ENCODE results near the gene TIMM13. TPM values are rescaled to one million over a fixed set of nuclear protein-coding genes. Genes with fewer than 3 reads are reported as not detected.

TIMM13 gene
- total RNA-seq, 1 donor from 2014 or later = 185 TPM

DNA sequence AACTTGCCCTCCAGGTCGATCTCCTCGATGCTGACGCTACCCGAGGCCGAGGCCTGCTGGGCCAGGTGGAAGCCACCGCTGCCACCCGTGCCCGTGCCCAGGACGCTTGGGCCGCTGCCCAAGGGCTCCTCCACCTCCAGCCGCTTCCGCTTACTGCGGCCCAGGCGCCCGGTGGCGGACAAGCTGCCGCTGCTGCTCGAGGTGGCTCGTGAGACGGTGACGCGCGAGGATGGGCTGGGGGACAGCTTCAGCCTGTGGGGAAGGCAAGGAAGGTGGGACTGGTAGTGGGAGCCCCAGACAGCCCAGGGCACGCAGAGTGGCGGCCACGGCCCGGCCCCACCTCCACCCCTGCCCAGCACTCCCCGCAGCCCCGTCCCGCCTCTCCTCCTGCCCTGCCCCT is 6.5 kb upstream of the TIMM13 start:
- Mint-ChIP-seq H3K27ac (no peak overlapping the region), H3K4me3 (no peak overlapping the region), H3K27me3 (ENCODE audit: insufficient read depth) (no peaks in the 10 kb centered on the region), H3K4me1 (ENCODE audit: low read depth) (no peaks in the 10 kb centered on the region), H3K9me3 (no peaks in the 10 kb centered on the region), H3K36me3 (ENCODE audit: low read depth) (peaks cover 17% of the 10 kb centered on the region)
- intact Hi-C loops (cut with micrococcal nuclease) = no loop called here
- DNase-seq (ENCODE audit: low spot score) = no peak

DNA sequence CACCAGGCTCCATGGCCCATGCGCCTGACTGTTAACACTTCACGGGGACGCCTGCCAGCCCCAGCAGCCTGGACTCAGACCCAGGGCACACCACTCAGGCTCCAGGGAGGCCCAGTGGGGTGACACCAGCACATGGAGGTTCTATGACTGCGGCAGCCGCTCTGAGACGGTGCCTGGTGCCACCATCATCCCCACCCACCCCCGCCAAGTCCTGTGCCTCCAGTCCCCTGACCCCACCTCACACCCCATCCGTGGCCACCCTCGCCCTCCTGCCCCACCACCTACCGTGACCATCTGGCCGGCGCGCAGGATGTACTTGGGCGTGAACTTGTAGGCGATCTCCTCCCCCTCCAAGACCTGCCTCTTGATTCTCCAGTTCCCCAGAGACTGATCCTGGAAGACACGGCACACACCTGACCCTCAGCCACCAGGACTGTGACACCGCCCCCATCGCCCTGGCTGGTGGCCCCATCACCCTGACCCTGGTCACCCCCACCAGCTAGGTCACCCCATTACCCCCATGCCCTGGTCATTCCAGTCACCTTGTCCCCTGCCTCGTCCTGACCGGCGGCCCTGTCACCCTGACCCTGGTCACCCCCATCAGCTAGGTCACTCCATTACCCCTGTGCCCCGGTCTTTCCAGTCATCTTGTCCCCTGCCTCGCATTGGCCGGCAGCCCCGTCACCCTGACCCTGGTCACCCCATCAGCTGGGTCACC is 4.9 kb upstream of the TIMM13 start:
- no peak for DNase-seq (ENCODE audit: low spot score)
- Mint-ChIP-seq H3K27me3 (ENCODE audit: insufficient read depth) (peaks cover 2% of the 10 kb centered on the region), H3K9me3 (no peaks in the 10 kb centered on the region), H3K27ac (no peak overlapping the region), H3K4me1 (ENCODE audit: low read depth) (peaks cover 6% of the 10 kb centered on the region), H3K36me3 (ENCODE audit: low read depth) (peaks cover 17% of the 10 kb centered on the region), H3K4me3 (no peak overlapping the region)
- intact Hi-C loops (cut with micrococcal nuclease) = no loop called here

DNA sequence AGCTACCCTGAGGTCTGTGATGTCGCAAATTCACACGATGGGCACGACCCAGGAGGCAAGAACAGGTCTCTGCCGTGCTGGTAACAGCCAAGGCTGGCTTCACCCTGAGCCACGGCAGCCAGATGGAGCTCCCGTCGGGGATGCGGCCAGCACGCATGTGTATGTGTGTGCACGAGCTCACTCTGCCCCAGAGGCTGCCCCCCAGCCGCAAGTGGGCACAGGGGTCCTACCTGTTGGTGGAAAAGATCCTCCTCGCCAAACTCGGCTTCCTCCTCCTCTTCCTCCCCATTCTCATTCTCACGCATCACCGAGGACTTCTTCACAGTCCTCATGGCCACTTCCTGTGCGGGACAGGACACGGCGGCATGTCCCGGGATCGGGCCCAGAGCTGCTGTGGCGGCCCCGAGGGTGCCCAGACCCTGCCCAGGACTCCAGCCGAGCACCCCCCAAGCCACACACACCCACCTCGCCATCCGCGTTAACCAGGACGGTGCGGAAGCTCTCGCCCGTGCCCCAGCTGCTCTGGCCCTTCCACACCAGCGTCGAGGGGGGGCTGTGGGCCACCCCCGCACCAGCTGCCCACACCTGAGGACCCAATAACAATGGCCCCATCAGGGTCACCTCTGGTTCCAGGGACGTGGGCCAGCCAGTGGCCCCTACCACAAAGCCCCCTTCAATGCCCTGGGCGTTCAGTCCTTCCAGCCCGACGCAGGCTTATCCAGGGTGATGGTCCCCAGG is 4.1 kb upstream of the TIMM13 start:
- Mint-ChIP-seq H3K4me1 (ENCODE audit: low read depth) (peaks cover 8% of the 10 kb centered on the region), H3K4me3 (no peak overlapping the region), H3K36me3 (ENCODE audit: low read depth) (peaks cover 18% of the 10 kb centered on the region), H3K27ac (no peak overlapping the region), H3K27me3 (ENCODE audit: insufficient read depth) (peaks cover 2% of the 10 kb centered on the region), H3K9me3 (no peaks in the 10 kb centered on the region)
- intact Hi-C loops (cut with micrococcal nuclease) = no loop called here
- DNase-seq (ENCODE audit: low spot score) = no peak

DNA sequence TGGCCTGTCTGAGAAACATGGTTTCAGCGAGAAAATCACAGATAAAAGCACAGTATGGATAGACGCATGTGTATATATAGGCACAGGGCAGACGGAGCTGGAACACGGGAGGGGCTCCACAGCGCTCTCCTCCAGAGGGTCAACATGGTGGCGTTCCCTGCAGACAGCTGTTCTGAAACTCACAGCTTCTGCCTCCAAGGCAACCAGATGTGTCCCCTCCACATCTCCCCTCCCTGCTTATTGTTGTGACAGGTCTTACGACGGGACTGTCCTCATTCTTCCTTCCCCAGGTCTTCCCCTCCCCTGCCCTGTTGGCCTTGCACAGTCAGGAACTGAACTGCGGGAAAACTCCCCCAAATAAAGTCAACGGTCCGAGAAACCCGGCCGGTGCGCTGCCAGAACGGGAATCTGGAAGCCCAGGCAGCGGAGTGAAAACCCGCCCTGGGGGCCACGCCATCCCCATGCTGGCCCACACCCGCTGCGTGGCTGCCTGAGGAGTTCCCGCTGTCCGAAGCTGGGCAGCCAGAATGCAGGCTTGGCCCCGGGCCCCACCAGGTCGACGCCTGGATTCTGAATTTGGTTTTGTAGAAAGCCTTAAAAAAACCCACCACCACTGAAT is 2.6 kb upstream of the TIMM13 start:
- Mint-ChIP-seq H3K4me3 (no peak overlapping the region), H3K9me3 (no peaks in the 10 kb centered on the region), H3K4me1 (ENCODE audit: low read depth) (peaks cover 11% of the 10 kb centered on the region), H3K27me3 (ENCODE audit: insufficient read depth) (peaks cover 2% of the 10 kb centered on the region), H3K27ac (no peak overlapping the region), H3K36me3 (ENCODE audit: low read depth) (peaks cover 13% of the 10 kb centered on the region)
- no peak for DNase-seq (ENCODE audit: low spot score)
- intact Hi-C loops (cut with micrococcal nuclease) = loop anchor here (2.0 to 10.0 kb wide), 3 partner anchors 487 to 1195 kb away; partner anchors contain the start of gene CACTIN

DNA sequence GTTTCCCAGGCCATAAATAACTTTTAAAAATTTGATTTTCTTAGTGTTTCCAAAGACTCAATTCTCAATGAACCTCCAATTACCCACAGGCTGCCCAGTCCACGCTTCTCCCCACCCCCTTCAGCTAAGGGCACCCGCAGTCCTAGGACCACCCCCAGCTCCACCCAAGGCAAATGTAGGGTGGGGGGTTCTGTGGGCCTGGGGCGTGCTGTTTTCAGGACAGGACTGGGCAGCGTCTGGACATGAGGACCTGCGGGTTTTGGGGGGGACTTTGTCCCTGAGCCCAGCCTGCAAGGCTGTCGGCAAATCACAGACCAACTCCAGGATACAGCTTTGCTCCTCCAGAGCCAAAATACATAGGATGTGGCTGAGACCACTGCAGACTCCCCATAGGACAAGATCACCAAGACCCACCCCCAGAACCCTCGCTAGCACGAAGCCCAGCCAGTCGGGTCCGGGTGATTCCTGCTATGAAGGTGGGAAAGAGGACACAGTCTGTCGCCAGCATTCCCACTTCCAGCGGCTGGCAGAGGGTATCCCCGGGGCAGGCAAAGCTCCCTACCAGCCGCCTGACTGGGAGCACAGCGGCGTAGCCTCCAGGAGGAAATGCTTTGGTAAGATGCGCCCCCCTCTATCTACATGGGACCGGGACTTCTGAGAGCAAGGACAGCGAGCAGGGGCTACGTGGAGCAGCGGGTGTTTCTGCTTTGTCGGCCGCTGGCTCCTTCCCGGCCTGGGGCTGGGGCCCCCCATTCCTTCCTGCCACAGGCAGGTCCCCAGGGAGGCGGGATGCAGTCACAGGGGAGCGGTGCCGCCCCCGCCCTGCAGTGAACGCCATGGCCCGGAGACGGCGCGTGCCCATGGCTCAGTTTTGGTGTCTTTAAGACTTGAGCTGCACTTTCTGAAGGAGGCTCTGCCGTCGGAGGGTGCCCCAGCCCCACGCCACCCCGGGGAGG is 1.6 kb upstream of the TIMM13 start:
- Mint-ChIP-seq H3K36me3 (ENCODE audit: low read depth) (peaks cover 13% of the 10 kb centered on the region), H3K9me3 (no peaks in the 10 kb centered on the region), H3K27ac (peak overlapping the region; percentile 36), H3K27me3 (ENCODE audit: insufficient read depth) (peaks cover 2% of the 10 kb centered on the region), H3K4me3 (no peak overlapping the region), H3K4me1 (ENCODE audit: low read depth) (peaks cover 11% of the 10 kb centered on the region)
- DNase-seq (ENCODE audit: low spot score) = no peak
- intact Hi-C loops (cut with micrococcal nuclease) = loop anchor here (2.0 to 10.0 kb wide), 3 partner anchors 486 to 1196 kb away; partner anchors contain the start of gene CACTIN

DNA sequence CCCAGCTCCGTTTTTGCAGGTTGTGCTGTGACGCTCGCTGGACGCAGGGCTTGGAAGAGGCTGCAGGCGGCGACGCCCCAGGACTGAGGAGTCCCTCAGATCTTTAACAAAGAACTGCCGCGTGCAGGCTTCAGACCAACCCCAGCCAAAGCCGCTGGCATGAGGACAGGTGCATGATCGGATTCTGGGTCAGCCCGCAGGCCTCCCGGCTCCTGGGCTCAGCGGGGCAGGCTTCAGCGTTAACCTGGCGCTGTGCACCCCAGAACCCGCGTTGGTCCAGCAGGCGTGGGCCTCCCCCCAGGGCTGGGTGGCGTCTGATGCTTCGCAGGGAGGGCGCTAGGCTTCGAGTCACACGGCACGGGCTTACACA is 920 bp upstream of the TIMM13 start:
- H3K27ac Mint-ChIP-seq = no peak overlapping the region
- H3K9me3 Mint-ChIP-seq = no peaks in the 10 kb centered on the region
- intact Hi-C loops (cut with micrococcal nuclease) = loop anchor here (2.0 to 10.0 kb wide), 3 partner anchors 486 to 1196 kb away; partner anchors contain the start of gene CACTIN

DNA sequence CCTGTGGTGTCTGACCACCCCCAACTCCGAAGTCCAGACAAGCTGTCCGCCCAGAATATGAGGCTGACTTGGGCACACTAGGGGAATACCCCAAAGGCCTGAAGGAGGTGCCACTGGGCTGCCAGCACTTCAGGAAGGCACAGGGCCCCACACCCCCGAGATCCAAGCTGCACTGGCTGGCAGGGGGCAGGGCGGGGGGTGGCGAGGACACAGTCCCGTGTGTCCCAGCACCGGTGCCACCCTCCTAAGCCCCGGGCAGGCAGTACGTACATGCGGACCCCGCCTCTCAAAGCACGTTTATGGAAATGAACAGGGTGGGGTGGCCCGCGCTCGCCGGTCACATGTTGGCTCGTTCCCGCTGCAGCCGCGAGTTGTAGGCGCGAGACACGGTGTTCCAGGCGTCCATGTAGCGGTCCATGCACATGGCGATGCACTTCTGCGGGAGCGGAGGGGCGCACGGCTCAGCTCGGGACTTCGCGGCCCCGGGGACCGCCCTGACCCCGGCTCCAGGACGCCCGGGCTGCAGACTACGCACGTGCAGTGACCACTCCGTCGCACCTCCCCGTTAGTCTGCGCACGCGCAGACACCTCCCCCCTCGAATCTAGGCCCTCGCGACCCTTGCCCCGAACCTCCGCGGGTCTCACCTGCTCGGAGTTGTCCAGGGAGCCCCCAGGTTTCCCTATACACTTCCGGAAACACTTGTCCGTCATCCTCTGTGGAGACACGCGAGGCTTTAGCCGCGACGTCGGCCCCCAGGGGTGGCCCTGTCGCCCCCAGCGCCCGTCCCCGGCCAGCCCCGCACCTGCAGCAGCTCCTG is 566 bp downstream of the TIMM13 start:
- intact Hi-C loops (cut with micrococcal nuclease) = loop anchor here (1.0 to 10.0 kb wide), 8 partner anchors 29 to 1198 kb away; partner anchors contain the start of genes CACTIN, LMNB2, LSM7 and PLEKHJ1
- peak; percentile 45 for DNase-seq (ENCODE audit: low spot score)
- H3K9me3 Mint-ChIP-seq = no peaks in the 10 kb centered on the region
- peaks cover 13% of the 10 kb centered on the region for H3K36me3 Mint-ChIP-seq (ENCODE audit: low read depth)
- peaks cover 11% of the 10 kb centered on the region for H3K4me1 Mint-ChIP-seq (ENCODE audit: low read depth)
- peak overlapping the region; percentile 98 for H3K27ac Mint-ChIP-seq
- peak overlapping the region; percentile 95 for H3K4me3 Mint-ChIP-seq
- peaks cover 2% of the 10 kb centered on the region for H3K27me3 Mint-ChIP-seq (ENCODE audit: insufficient read depth)

More for the DNA sequence above, 920 bp upstream of the TIMM13 start:
- Mint-ChIP-seq H3K4me1 (ENCODE audit: low read depth) (peaks cover 11% of the 10 kb centered on the region), H3K27me3 (ENCODE audit: insufficient read depth) (peaks cover 2% of the 10 kb centered on the region), H3K36me3 (ENCODE audit: low read depth) (peaks cover 13% of the 10 kb centered on the region), H3K4me3 (no peak overlapping the region)
- no peak for DNase-seq (ENCODE audit: low spot score)

DNA sequence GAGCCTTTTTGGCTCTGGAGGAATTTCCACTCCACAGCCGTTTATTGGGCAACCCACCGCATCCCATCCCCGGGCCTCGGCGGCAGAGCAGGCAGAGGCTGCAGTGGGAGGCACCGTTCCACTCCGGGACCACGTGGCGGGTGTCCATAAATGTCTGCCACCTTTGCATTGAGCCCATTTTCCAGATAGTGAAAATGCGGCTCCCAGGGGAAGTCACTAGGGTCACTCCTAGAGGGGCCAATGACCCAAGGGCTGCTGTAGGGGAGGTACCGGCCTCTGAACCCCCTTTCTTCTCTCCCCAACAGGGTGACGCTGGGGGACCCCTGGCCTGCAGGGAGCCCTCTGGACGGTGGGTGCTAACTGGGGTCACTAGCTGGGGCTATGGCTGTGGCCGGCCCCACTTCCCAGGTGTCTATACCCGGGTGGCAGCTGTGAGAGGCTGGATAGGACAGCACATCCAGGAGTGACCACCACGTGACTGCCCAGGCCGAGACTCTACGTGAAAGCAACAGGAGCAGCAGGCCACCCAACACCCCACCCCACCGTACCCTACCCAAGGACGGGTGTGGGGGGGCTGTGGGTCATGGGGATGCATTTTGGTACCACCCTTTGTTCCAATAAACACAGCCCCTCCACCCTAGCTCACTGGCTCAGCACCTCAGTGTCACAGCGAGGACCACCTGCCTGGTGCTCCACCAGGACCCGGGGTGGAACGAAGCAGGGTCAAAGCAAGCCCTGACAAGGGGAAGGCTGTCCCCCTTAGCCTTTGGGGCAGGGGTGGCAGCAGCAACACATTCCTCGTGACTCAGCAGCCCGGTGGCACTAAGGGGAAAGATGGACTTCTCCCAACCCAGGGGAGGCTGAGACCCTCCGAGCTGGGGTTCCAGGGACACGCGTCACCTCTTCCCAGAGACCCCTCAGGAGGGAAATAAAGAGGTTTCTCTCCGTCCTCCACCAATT is 1.5 kb downstream of the TIMM13 start:
- Mint-ChIP-seq H3K36me3 (ENCODE audit: low read depth) (peaks cover 13% of the 10 kb centered on the region), H3K27me3 (ENCODE audit: insufficient read depth) (peaks cover 2% of the 10 kb centered on the region), H3K27ac (peak overlapping the region; percentile 56), H3K4me1 (ENCODE audit: low read depth) (peaks cover 11% of the 10 kb centered on the region), H3K9me3 (no peaks in the 10 kb centered on the region), H3K4me3 (peak overlapping the region; percentile 95)
- intact Hi-C loops (cut with micrococcal nuclease) = loop anchor here (2.0 to 10.0 kb wide), 3 partner anchors 987 to 1199 kb away; partner anchors contain the start of genes CACTIN and RPS15
- no peak for DNase-seq (ENCODE audit: low spot score)

DNA sequence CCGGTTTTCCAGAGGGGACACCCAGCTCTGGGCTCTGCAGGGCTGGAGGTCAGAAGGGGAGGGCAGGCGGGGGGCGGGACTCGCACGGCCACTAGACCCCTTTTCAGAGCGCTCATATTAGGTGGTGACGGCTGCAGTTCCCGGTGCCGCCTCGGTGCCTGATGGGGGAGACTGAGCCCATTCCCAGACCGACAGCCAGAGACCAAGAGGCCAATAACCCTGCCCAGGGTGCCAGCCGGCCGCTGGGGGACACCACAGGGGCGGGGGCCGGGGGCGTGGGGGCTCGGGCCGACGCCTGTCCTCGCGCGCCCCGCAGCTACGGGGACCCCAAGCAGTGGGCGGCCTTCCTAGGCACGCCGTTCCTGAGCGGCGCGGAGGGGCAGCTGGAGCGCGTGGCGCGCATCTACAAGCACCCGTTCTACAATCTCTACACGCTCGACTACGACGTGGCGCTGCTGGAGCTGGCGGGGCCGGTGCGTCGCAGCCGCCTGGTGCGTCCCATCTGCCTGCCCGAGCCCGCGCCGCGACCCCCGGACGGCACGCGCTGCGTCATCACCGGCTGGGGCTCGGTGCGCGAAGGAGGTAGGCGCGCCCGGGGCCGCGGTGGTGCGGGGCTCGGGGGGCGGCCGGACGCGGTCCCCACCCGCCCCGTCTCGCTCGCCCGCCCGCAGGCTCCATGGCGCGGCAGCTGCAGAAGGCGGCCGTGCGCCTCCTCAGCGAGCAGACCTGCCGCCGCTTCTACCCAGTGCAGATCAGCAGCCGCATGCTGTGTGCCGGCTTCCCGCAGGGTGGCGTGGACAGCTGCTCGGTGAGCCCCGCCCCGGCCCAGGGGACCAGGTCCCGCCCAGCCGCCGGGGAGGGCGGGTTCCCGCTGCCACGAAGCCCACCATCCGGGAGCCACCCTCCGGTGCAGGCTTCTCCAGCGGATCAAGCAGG is 2.4 kb downstream of the TIMM13 start:
- H3K27me3 Mint-ChIP-seq (ENCODE audit: insufficient read depth) = peaks cover 2% of the 10 kb centered on the region
- intact Hi-C loops (cut with micrococcal nuclease) = loop anchor here (5.0 to 10.0 kb wide), 2 partner anchors 1012 to 1200 kb away; partner anchors contain the start of gene CACTIN
- no peaks in the 10 kb centered on the region for H3K9me3 Mint-ChIP-seq
- H3K4me3 Mint-ChIP-seq = no peak overlapping the region
- H3K27ac Mint-ChIP-seq = no peak overlapping the region
- peaks cover 13% of the 10 kb centered on the region for H3K36me3 Mint-ChIP-seq (ENCODE audit: low read depth)
- DNase-seq (ENCODE audit: low spot score) = no peak
- H3K4me1 Mint-ChIP-seq (ENCODE audit: low read depth) = peaks cover 11% of the 10 kb centered on the region
